SU-DHL-6 (cell line): Measurements from ENCODE around the gene TOP1.

Experiments
- H2AFZ ChIP-seq: fragments of 200-600 bp; sonication (generic); 2 replicates; pipeline ENCODE4 v1.6.1; 2014; ENCODE audit warnings: low read depth, mild to moderate bottlenecking, moderate library complexity, mixed read lengths, antibody characterized with exemption, low read length; ENCODE audit not compliant: severe bottlenecking
- H3F3A ChIP-seq: fragments of 200-600 bp; shearing (Covaris generic); 2 replicates; pipeline ENCODE4 v1.6.0; 2016; ENCODE audit warnings: antibody characterized with exemption, mild to moderate bottlenecking; ENCODE audit not compliant: insufficient read depth
- H3K27ac ChIP-seq: fragments of 200-600 bp; sonication (generic); 2 replicates; pipeline ENCODE4 v1.5.1; 2016; ENCODE audit warnings: low read depth, mild to moderate bottlenecking, low read length, moderate library complexity, mixed read lengths
- H3K27me3 ChIP-seq: fragments of 200-600 bp; sonication (generic), shearing (Covaris generic); 2 replicates; pipeline ENCODE4 v1.6.0; 2014; ENCODE audit warnings: mild to moderate bottlenecking, low read length
- H3K36me3 ChIP-seq: fragments of 200-600 bp; sonication (generic); 2 replicates; pipeline ENCODE4 v1.6.1; 2014; ENCODE audit warnings: mild to moderate bottlenecking, low read length, mixed read lengths
- H3K4me2 ChIP-seq: fragments of 300-600, 200-600 bp; shearing (Covaris generic), sonication (generic); 2 replicates; pipeline ENCODE4 v1.6.0; 2014; ENCODE audit warnings: low read length, low read depth, mild to moderate bottlenecking; ENCODE audit not compliant: poor library complexity, severe bottlenecking
- H3K4me3 ChIP-seq: fragments of 200-600 bp; sonication (generic); 2 replicates; pipeline ENCODE4 v1.5.1; 2014; ENCODE audit warnings: antibody characterized with exemption, low read length, mild to moderate bottlenecking, mixed read lengths; ENCODE audit not compliant: insufficient read depth, poor library complexity, severe bottlenecking
- H3K79me2 ChIP-seq: fragments of 200-600 bp; sonication (generic); 2 replicates; pipeline ENCODE4 v1.6.1; 2014; ENCODE audit warnings: mild to moderate bottlenecking, low read length, moderate library complexity; ENCODE audit not compliant: insufficient read depth
- H3K9ac ChIP-seq: fragments of 200-600 bp; sonication (generic); 2 replicates; pipeline ENCODE4 v1.7.0; 2014; ENCODE audit warnings: mild to moderate bottlenecking, low read length
- H3K9me2 ChIP-seq: fragments of 200-600 bp; sonication (generic); replicated peaks from 2 replicates; pipeline ENCODE4 v1.6.1; 2014; ENCODE audit warnings: low read length; ENCODE audit not compliant: insufficient read depth
- H3K9me3 ChIP-seq: fragments of 200-600 bp; sonication (generic); 2 replicates; pipeline ENCODE4 v1.6.1; 2014; ENCODE audit warnings: low read length, mixed read lengths; ENCODE audit not compliant: insufficient read depth
- H4K20me1 ChIP-seq: fragments of 200-600 bp; sonication (generic); 2 replicates; pipeline ENCODE4 v1.6.1; 2014; ENCODE audit warnings: low read depth, mild to moderate bottlenecking, antibody characterized with exemption, low read length, moderate library complexity, mixed read lengths
- EZH2phosphoT487 ChIP-seq: fragments of 200-600 bp; sonication (generic), shearing (Covaris generic); conservative IDR thresholded peaks from 2 replicates; pipeline ENCODE4 v1.6.1; 2018; ENCODE audit warnings: mild to moderate bottlenecking, antibody characterized with exemption, low read length, moderate library complexity, mixed read lengths
- TF ChIP-seq, protein P1 (sequence below): fragments of 200-600 bp; sonication (generic); IDR thresholded peaks from one replicate; pipeline ENCODE4 v1.5.1; 2017; ENCODE audit warnings: antibody characterized with exemption, mild to moderate bottlenecking, low read length, moderate library complexity; ENCODE audit not compliant: insufficient read depth, poor library complexity, severe bottlenecking

TOP1 gene

DNA sequence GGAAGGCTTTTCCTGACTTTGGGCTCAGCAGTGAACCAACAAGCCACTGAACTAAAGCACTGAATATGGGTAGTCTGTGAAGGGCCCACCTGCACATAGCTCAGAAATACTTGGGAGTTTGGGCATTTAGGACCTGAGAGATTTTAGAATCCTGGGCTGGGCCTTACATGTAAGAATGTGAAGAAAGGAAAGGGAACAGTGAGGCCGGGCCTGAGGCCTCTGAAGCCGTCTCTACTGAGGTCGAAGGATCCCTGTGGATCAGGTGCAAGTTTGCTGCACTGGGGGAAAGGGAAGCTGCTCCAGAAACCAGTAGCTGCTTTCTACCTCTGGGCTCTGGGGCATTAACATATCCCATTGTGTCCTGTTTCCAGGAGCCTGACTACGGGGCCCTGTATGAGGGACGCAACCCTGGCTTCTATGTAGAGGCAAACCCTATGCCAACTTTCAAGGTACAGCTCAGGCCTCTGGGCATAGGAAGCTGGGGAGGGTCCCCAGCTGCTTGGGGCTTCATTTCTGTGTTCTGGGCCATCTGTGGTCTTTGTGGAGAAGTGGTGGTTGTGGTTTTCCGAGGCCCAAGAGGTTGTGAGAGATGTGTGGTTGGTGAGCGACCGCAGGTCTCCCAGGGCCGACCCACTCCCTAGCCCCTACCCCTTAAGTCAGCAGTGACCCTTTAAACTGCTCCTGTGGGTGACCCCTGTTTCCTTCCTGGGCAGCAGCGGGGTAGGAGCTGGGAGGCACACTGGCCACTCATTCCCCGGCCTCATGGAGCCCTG lies 139.0 kb downstream of the TOP1 start:
- H3K79me2 ChIP-seq, result no peaks in the 10 kb centered on the region
- TF ChIP-seq EZH2phosphoT487, result no peak
- TF ChIP-seq, protein P1, sequence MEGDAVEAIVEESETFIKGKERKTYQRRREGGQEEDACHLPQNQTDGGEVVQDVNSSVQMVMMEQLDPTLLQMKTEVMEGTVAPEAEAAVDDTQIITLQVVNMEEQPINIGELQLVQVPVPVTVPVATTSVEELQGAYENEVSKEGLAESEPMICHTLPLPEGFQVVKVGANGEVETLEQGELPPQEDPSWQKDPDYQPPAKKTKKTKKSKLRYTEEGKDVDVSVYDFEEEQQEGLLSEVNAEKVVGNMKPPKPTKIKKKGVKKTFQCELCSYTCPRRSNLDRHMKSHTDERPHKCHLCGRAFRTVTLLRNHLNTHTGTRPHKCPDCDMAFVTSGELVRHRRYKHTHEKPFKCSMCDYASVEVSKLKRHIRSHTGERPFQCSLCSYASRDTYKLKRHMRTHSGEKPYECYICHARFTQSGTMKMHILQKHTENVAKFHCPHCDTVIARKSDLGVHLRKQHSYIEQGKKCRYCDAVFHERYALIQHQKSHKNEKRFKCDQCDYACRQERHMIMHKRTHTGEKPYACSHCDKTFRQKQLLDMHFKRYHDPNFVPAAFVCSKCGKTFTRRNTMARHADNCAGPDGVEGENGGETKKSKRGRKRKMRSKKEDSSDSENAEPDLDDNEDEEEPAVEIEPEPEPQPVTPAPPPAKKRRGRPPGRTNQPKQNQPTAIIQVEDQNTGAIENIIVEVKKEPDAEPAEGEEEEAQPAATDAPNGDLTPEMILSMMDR, result no peak
- no peak overlapping the region for H3K4me3 ChIP-seq
- H3K9me2 ChIP-seq, result no peaks in the 10 kb centered on the region
- H3K27me3 ChIP-seq, result no peaks in the 10 kb centered on the region
- H4K20me1 ChIP-seq, result no peaks in the 10 kb centered on the region
- H2AFZ ChIP-seq, result no peak overlapping the region
- no peak overlapping the region for H3K4me2 ChIP-seq
- no peak overlapping the region for H3K27ac ChIP-seq
- H3K36me3 ChIP-seq, result no peaks in the 10 kb centered on the region
- H3F3A ChIP-seq, result no peaks in the 10 kb centered on the region
- H3K9ac ChIP-seq, result no peak overlapping the region
- no peaks in the 10 kb centered on the region for H3K9me3 ChIP-seq

DNA sequence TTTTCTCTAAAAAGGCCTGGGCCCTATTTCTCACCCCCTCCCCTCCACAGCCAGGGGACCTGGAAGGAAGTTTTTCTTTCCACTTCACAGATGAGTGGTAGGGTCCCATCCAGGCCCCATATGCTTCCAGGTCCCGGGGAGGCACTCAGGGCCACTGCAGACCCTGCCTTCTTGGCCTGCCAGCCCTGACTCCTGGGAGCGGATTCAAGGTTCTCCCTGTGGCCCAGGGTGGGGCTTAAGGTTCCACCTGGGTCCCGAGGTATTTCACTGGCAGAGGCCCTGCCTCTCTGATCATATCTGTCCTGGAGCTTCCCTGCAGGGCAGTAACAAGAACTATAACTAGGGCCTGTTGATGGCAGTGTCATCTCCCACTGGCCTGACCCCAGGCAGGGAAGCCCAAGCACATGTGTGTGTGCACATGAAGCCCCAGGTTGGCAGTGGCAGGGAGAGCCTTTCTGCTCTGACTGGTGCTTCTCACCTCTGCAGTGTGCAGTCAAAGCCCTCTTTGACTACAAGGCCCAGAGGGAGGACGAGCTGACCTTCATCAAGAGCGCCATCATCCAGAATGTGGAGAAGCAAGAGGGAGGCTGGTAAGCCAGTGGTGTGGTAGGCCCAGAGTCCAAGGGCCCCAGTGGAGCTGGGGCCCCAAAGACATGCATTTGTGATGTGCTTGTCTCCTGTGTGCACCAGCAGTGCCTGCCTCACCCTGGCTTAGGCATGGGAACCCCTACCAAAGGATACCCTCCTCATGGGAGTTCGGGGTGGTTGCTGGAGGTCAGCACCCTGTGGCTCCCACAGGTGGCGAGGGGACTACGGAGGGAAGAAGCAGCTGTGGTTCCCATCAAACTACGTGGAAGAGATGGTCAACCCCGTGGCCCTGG lies 139.9 kb downstream of the TOP1 start:
- Histone ChIP-seq H4K20me1 (no peaks in the 10 kb centered on the region), H3K4me2 (no peak overlapping the region), H3K4me3 (no peak overlapping the region), H3K9me2 (no peaks in the 10 kb centered on the region), H2AFZ (no peak overlapping the region), H3K27ac (no peak overlapping the region), H3K27me3 (no peaks in the 10 kb centered on the region), H3K79me2 (no peaks in the 10 kb centered on the region), H3K9ac (no peak overlapping the region), H3K9me3 (no peaks in the 10 kb centered on the region), H3F3A (no peaks in the 10 kb centered on the region), H3K36me3 (no peaks in the 10 kb centered on the region)
- no peak for TF ChIP-seq EZH2phosphoT487
- TF ChIP-seq, protein P1, result no peak

DNA sequence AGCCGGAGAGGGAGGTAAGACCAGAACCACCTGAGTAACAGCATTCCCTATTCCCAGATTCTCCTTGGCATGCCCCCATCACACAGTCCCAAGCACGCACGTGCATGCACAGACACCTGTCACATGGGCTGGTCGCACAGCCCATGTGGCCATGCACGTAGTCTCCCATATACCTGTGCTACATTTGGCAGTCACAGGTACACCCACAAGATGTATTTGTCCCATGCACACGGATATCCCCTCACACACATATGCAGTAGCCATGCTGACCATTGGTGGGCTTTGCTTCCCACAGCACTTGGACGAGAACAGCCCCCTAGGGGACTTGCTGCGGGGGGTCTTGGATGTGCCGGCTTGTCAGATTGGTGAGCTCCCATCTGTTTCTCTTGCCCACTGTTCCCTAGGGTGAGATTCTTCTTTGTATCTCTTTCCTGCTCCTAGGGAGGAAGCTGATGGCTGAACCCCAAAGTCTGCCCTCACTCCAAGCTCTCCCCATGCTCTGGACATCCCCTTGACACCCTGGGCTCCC lies 140.6 kb downstream of the TOP1 start:
- H2AFZ ChIP-seq, result no peak overlapping the region
- no peak overlapping the region for H3K9ac ChIP-seq
- no peak overlapping the region for H3K27ac ChIP-seq
- H3K4me3 ChIP-seq, result no peak overlapping the region
- no peak overlapping the region for H3K4me2 ChIP-seq
- H3K79me2 ChIP-seq, result no peaks in the 10 kb centered on the region
- H3K27me3 ChIP-seq, result no peaks in the 10 kb centered on the region
- H3K36me3 ChIP-seq, result no peaks in the 10 kb centered on the region
- no peaks in the 10 kb centered on the region for H3K9me2 ChIP-seq
- H3F3A ChIP-seq, result no peaks in the 10 kb centered on the region
- no peaks in the 10 kb centered on the region for H4K20me1 ChIP-seq
- H3K9me3 ChIP-seq, result no peaks in the 10 kb centered on the region
- TF ChIP-seq EZH2phosphoT487, result no peak
- TF ChIP-seq, protein P1, result no peak
